GM18526 (cell line): Measurements from ENCODE around the gene AGMO.

Source experiments
- POLR2A ChIP-seq: IDR thresholded peaks from 3 replicates; pipeline ENCODE4 v1.6.1; 2011; ENCODE audit not compliant: insufficient read length; ENCODE audit errors: extremely low read depth

Gene AGMO

GRCh38 chr7:15219758-15220157, 342.1 kb downstream of the AGMO start:
- no peak for TF ChIP-seq POLR2A

GRCh38 chr7:15218261-15218660, 343.6 kb downstream of the AGMO start:
- no peak for TF ChIP-seq POLR2A

GRCh38 chr7:15215616-15216015, 346.2 kb downstream of the AGMO start:
- TF ChIP-seq POLR2A: no peak

- TF ChIP-seq POLR2A: no peak
These were observed 346.8 kb downstream of the AGMO start for GRCh38 chr7:15214976-15215375.

- no peak for TF ChIP-seq POLR2A
These were observed 348.7 kb downstream of the AGMO start for GRCh38 chr7:15213093-15213492.

GRCh38 chr7:15209429-15209828, 352.4 kb downstream of the AGMO start:
- TF ChIP-seq POLR2A: no peak

GRCh38 chr7:15204421-15204820, 357.4 kb downstream of the AGMO start:
- TF ChIP-seq POLR2A: no peak

GRCh38 chr7:15199482-15199881, 362.3 kb downstream of the AGMO start:
- TF ChIP-seq POLR2A: no peak

- no peak for TF ChIP-seq POLR2A
These were observed 364.5 kb downstream of the AGMO start for GRCh38 chr7:15197042-15197977.

- no peak for TF ChIP-seq POLR2A
These were observed 383.8 kb downstream of the AGMO start for GRCh38 chr7:15178065-15178464.

- TF ChIP-seq POLR2A: no peak
These were observed 385.7 kb downstream of the AGMO start for GRCh38 chr7:15176089-15176488.

- no peak for TF ChIP-seq POLR2A
These were observed 386.7 kb downstream of the AGMO start for GRCh38 chr7:15175152-15175551.

GRCh38 chr7:15174485-15174884, 387.3 kb downstream of the AGMO start:
- TF ChIP-seq POLR2A: no peak

- TF ChIP-seq POLR2A: no peak
These were observed 393.3 kb downstream of the AGMO start for GRCh38 chr7:15168489-15168888.

- TF ChIP-seq POLR2A: no peak
These were observed 393.9 kb downstream of the AGMO start for GRCh38 chr7:15167912-15168311.

GRCh38 chr7:15166620-15167019, 395.2 kb downstream of the AGMO start:
- TF ChIP-seq POLR2A: no peak

- no peak for TF ChIP-seq POLR2A
These were observed 402.6 kb downstream of the AGMO start for GRCh38 chr7:15159261-15159660.
